ENCODE results near the gene SORBS1.

DNA sequence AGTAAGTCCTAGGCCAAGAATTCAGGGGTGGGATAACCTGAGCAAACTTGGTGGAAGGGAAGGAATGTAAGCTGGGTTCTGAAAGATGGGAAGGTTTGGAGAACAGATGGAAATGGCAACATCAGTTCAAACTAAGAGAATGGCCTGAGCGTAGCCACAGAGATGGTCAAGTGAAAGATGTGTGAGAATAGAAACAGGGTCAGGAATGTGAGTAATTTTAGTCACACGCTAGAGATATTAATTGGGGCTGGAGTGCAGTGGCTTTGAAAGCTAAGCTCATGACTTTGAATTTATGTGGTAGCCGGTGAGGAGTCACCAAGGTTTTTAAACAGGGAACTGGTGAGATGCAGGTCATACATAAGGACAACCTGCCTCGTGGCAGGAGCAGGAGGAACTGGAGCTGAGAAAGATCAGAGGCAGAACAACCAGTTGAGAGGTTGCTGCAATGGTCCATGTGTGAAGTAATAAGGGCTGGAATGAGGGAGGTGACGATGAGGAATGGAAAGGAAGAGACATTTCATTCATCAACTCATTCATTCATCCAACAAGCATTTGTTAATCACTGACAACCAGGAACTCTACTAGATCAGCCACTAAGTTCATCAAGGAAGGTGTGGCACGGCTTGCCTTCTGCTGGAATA lies 12.9 kb upstream of the SORBS1 start:
- TF ChIP-seq CTCF (IDR thresholded peaks at IDR 0.05) (no peak), POLR2A (IDR thresholded peaks at IDR 0.05) (no peak)
